DMS 273 treated with DMSO at 0.1 percent for 48 hours (cell line): ENCODE measurements around the gene ZWILCH.
A peak's percentile ranks its signal among the peaks of the same experiment; 100 is the strongest.
"Not testable (repeated sequence)": the region's sequence is repeated elsewhere in the genome, so short reads cannot be mapped to it uniquely, and the experiment has no call there.

Experiments used
- DNase-seq: peaks from one replicate; lab custom pipeline; 2025; lab: John Stamatoyannopoulos, UW

ZWILCH gene

GRCh38 chr15:66504563-66505429, at the start of gene ZWILCH, which contains the start of gene RPL4:
Gene ZWILCH (plus strand): TSS chr15:66505326. CDS start chr15:66505339, 13 bp downstream.
Gene RPL4 (minus strand): TSS chr15:66504855. CDS start chr15:66504790, 65 bp downstream.
- peak; percentile 70 for DNase-seq

GRCh38 chr15:66456211-66456610, 48.9 kb upstream of the ZWILCH start:
- no peak for DNase-seq

- DNase-seq, result no peak
Observed at GRCh38 chr15:66459818-66460615, 45.1 kb upstream of the ZWILCH start.

- not testable (repeated sequence) for DNase-seq
Observed at GRCh38 chr15:66461294-66461693, 43.8 kb upstream of the ZWILCH start.

GRCh38 chr15:66461917-66462316, 43.2 kb upstream of the ZWILCH start:
- no peak for DNase-seq

GRCh38 chr15:66462627-66463026, 42.5 kb upstream of the ZWILCH start:
- DNase-seq, result no peak

GRCh38 chr15:66465294-66465693, 39.8 kb upstream of the ZWILCH start:
- not testable (repeated sequence) for DNase-seq

GRCh38 chr15:66467162-66468040, 37.7 kb upstream of the ZWILCH start:
- DNase-seq, result not testable (repeated sequence)

GRCh38 chr15:66470825-66471224, 34.3 kb upstream of the ZWILCH start:
- not testable (repeated sequence) for DNase-seq

- DNase-seq, result no peak
Observed at GRCh38 chr15:66472176-66472999, 32.7 kb upstream of the ZWILCH start.

- DNase-seq, result no peak
Observed at GRCh38 chr15:66474135-66474534, 31.0 kb upstream of the ZWILCH start.

- no peak for DNase-seq
Observed at GRCh38 chr15:66474963-66475362, 30.2 kb upstream of the ZWILCH start.

GRCh38 chr15:66476535-66476934, 28.6 kb upstream of the ZWILCH start:
- no peak for DNase-seq

GRCh38 chr15:66477011-66477410, 28.1 kb upstream of the ZWILCH start:
- no peak for DNase-seq

GRCh38 chr15:66480267-66480666, 24.9 kb upstream of the ZWILCH start:
- no peak for DNase-seq

GRCh38 chr15:66481107-66481856, 23.8 kb upstream of the ZWILCH start:
- no peak for DNase-seq

GRCh38 chr15:66482539-66482938, 22.6 kb upstream of the ZWILCH start:
- no peak for DNase-seq

GRCh38 chr15:66483131-66483566, 22.0 kb upstream of the ZWILCH start:
- DNase-seq, result no peak

GRCh38 chr15:66484539-66485112, 20.5 kb upstream of the ZWILCH start:
- no peak for DNase-seq

GRCh38 chr15:66486887-66487286, 18.2 kb upstream of the ZWILCH start:
- no peak for DNase-seq
